ENCODE measurements around the gene VILL.

- TF ChIP-seq SUZ12 (IDR thresholded peaks at IDR 0.05; ENCODE audit: extremely low read depth, insufficient read depth, insufficient read length), result no peak
- no peak for TF ChIP-seq YY1 (IDR thresholded peaks at IDR 0.05; ENCODE audit: insufficient read depth, insufficient read length)
These were observed 19.8 kb upstream of the VILL start for GRCh38 chr3:37970802-37971201.
